ENCODE results near the gene CFAP299. TPM values are rescaled to one million over a fixed set of nuclear protein-coding genes. Genes with fewer than 3 reads are reported as not detected.

The CFAP299 gene
- total RNA-seq, 2 experiments from 2014 or later: not detected

GRCh38 chr4:80876810-80877209 is 541.3 kb downstream of the CFAP299 start:
- Mint-ChIP-seq H3K27me3 (no peaks in the 10 kb centered on the region), H3K4me3 (no peak overlapping the region), H3K9me3 (ENCODE audit: low read depth) (no peaks in the 10 kb centered on the region), H3K4me1 (peaks cover 6% of the 10 kb centered on the region), H3K27ac (no peak overlapping the region), H3K36me3 (no peaks in the 10 kb centered on the region)
- CTCF ChIA-PET: no interaction called here
- DNase-seq: no peak
- no peak for ATAC-seq

- Mint-ChIP-seq H3K9me3 (ENCODE audit: low read depth) (no peaks in the 10 kb centered on the region), H3K4me1 (peaks cover 6% of the 10 kb centered on the region), H3K36me3 (no peaks in the 10 kb centered on the region), H3K4me3 (no peak overlapping the region), H3K27me3 (no peaks in the 10 kb centered on the region), H3K27ac (no peak overlapping the region)
- ATAC-seq (no peak), DNase-seq (no peak)
- CTCF ChIA-PET: no interaction called here
Observed at GRCh38 chr4:80878218-80878617, 542.7 kb downstream of the CFAP299 start.

- peaks cover 9% of the 10 kb centered on the region for H3K4me1 Mint-ChIP-seq
- no peak for DNase-seq
- no peak overlapping the region for H3K4me3 Mint-ChIP-seq
- H3K36me3 Mint-ChIP-seq: no peaks in the 10 kb centered on the region
- no peaks in the 10 kb centered on the region for H3K27me3 Mint-ChIP-seq
- no peak for ATAC-seq
- H3K27ac Mint-ChIP-seq: no peak overlapping the region
- CTCF ChIA-PET: no interaction called here
- no peaks in the 10 kb centered on the region for H3K9me3 Mint-ChIP-seq (ENCODE audit: low read depth)
Observed at GRCh38 chr4:80897537-80898303, 562.2 kb downstream of the CFAP299 start.

- H3K27ac Mint-ChIP-seq: no peak overlapping the region
Observed at GRCh38 chr4:80900908-80901307, 565.4 kb downstream of the CFAP299 start.

GRCh38 chr4:80903020-80903419 is 567.5 kb downstream of the CFAP299 start:
- H3K4me3 Mint-ChIP-seq: no peak overlapping the region
- H3K27me3 Mint-ChIP-seq: no peaks in the 10 kb centered on the region
- H3K9me3 Mint-ChIP-seq (ENCODE audit: low read depth): peaks cover 9% of the 10 kb centered on the region
- H3K27ac Mint-ChIP-seq: no peak overlapping the region
- CTCF ChIA-PET: no interaction called here
- ATAC-seq: no peak
- H3K4me1 Mint-ChIP-seq: no peaks in the 10 kb centered on the region
- no peak for DNase-seq
- peaks cover 8% of the 10 kb centered on the region for H3K36me3 Mint-ChIP-seq

More at GRCh38 chr4:80900908-80901307, 565.4 kb downstream of the CFAP299 start:
- DNase-seq (no peak), ATAC-seq (no peak)
- Mint-ChIP-seq H3K36me3 (peaks cover 2% of the 10 kb centered on the region), H3K4me1 (peaks cover 9% of the 10 kb centered on the region), H3K4me3 (no peak overlapping the region), H3K9me3 (ENCODE audit: low read depth) (no peaks in the 10 kb centered on the region), H3K27me3 (no peaks in the 10 kb centered on the region)
- CTCF ChIA-PET: no interaction called here

- Mint-ChIP-seq H3K36me3 (peaks cover 11% of the 10 kb centered on the region), H3K9me3 (ENCODE audit: low read depth) (peaks cover 14% of the 10 kb centered on the region), H3K4me1 (peaks cover 17% of the 10 kb centered on the region), H3K4me3 (no peak overlapping the region), H3K27ac (no peak overlapping the region), H3K27me3 (peaks cover 3% of the 10 kb centered on the region)
- ATAC-seq (no peak), DNase-seq (no peak)
- CTCF ChIA-PET: no interaction called here
Observed at GRCh38 chr4:80909938-80910337, 574.4 kb downstream of the CFAP299 start.

- Mint-ChIP-seq H3K27me3 (peaks cover 3% of the 10 kb centered on the region), H3K4me1 (peaks cover 17% of the 10 kb centered on the region), H3K36me3 (peaks cover 10% of the 10 kb centered on the region), H3K4me3 (no peak overlapping the region), H3K9me3 (ENCODE audit: low read depth) (peaks cover 14% of the 10 kb centered on the region), H3K27ac (no peak overlapping the region)
- CTCF ChIA-PET: no interaction called here
- DNase-seq (no peak), ATAC-seq (peak; percentile 12)
Observed at GRCh38 chr4:80911458-80911857, 575.9 kb downstream of the CFAP299 start.

- Mint-ChIP-seq H3K4me3 (no peak overlapping the region), H3K9me3 (ENCODE audit: low read depth) (peaks cover 8% of the 10 kb centered on the region), H3K36me3 (peaks cover 4% of the 10 kb centered on the region), H3K27me3 (peaks cover 7% of the 10 kb centered on the region), H3K4me1 (peaks cover 17% of the 10 kb centered on the region), H3K27ac (no peak overlapping the region)
- ATAC-seq (no peak), DNase-seq (no peak)
- CTCF ChIA-PET: no interaction called here
Observed at GRCh38 chr4:80912350-80912749, 576.8 kb downstream of the CFAP299 start.

GRCh38 chr4:80913381-80913780 is 577.9 kb downstream of the CFAP299 start:
- Mint-ChIP-seq H3K36me3 (peaks cover 1% of the 10 kb centered on the region), H3K9me3 (ENCODE audit: low read depth) (peaks cover 5% of the 10 kb centered on the region), H3K27me3 (peaks cover 10% of the 10 kb centered on the region), H3K4me1 (peaks cover 17% of the 10 kb centered on the region), H3K4me3 (no peak overlapping the region), H3K27ac (no peak overlapping the region)
- DNase-seq: no peak
- CTCF ChIA-PET: no interaction called here
- no peak for ATAC-seq

GRCh38 chr4:80916770-80917169 is 581.2 kb downstream of the CFAP299 start:
- DNase-seq (no peak), ATAC-seq (no peak)
- Mint-ChIP-seq H3K4me1 (peaks cover 12% of the 10 kb centered on the region), H3K27me3 (peaks cover 7% of the 10 kb centered on the region), H3K36me3 (no peaks in the 10 kb centered on the region), H3K4me3 (no peak overlapping the region), H3K27ac (no peak overlapping the region), H3K9me3 (ENCODE audit: low read depth) (no peaks in the 10 kb centered on the region)
- CTCF ChIA-PET: no interaction called here

- H3K4me3 Mint-ChIP-seq: no peak overlapping the region
- peaks cover 7% of the 10 kb centered on the region for H3K27me3 Mint-ChIP-seq
- H3K4me1 Mint-ChIP-seq: peaks cover 7% of the 10 kb centered on the region
- no peaks in the 10 kb centered on the region for H3K9me3 Mint-ChIP-seq (ENCODE audit: low read depth)
- H3K36me3 Mint-ChIP-seq: no peaks in the 10 kb centered on the region
- CTCF ChIA-PET: no interaction called here
- no peak for ATAC-seq
- DNase-seq: no peak
- no peak overlapping the region for H3K27ac Mint-ChIP-seq
Observed at GRCh38 chr4:80918004-80918403, 582.5 kb downstream of the CFAP299 start.

- Mint-ChIP-seq H3K9me3 (ENCODE audit: low read depth) (no peaks in the 10 kb centered on the region), H3K27me3 (peaks cover 7% of the 10 kb centered on the region), H3K4me3 (no peak overlapping the region), H3K4me1 (no peaks in the 10 kb centered on the region), H3K27ac (no peak overlapping the region), H3K36me3 (no peaks in the 10 kb centered on the region)
- CTCF ChIA-PET: no interaction called here
- DNase-seq (no peak), ATAC-seq (no peak)
Observed at GRCh38 chr4:80921441-80921840, 585.9 kb downstream of the CFAP299 start.

GRCh38 chr4:80922941-80923340 is 587.4 kb downstream of the CFAP299 start:
- no peak overlapping the region for H3K4me3 Mint-ChIP-seq
- CTCF ChIA-PET: no interaction called here
- H3K27ac Mint-ChIP-seq: no peak overlapping the region
- peaks cover 1% of the 10 kb centered on the region for H3K27me3 Mint-ChIP-seq
- DNase-seq (no peak), ATAC-seq (no peak)
- H3K4me1 Mint-ChIP-seq: no peaks in the 10 kb centered on the region
- no peaks in the 10 kb centered on the region for H3K9me3 Mint-ChIP-seq (ENCODE audit: low read depth)
- no peaks in the 10 kb centered on the region for H3K36me3 Mint-ChIP-seq

GRCh38 chr4:80925293-80925692 is 589.8 kb downstream of the CFAP299 start:
- H3K36me3 Mint-ChIP-seq: no peaks in the 10 kb centered on the region
- no peak for ATAC-seq
- CTCF ChIA-PET: no interaction called here
- H3K27me3 Mint-ChIP-seq: no peaks in the 10 kb centered on the region
- no peak for DNase-seq
- no peaks in the 10 kb centered on the region for H3K9me3 Mint-ChIP-seq (ENCODE audit: low read depth)
- H3K27ac Mint-ChIP-seq: no peak overlapping the region
- H3K4me3 Mint-ChIP-seq: no peak overlapping the region
- H3K4me1 Mint-ChIP-seq: no peaks in the 10 kb centered on the region

GRCh38 chr4:80926446-80926845 is 590.9 kb downstream of the CFAP299 start:
- CTCF ChIA-PET: no interaction called here
- ATAC-seq: no peak
- Mint-ChIP-seq H3K27me3 (no peaks in the 10 kb centered on the region), H3K4me1 (no peaks in the 10 kb centered on the region), H3K36me3 (no peaks in the 10 kb centered on the region), H3K9me3 (ENCODE audit: low read depth) (no peaks in the 10 kb centered on the region), H3K27ac (no peak overlapping the region), H3K4me3 (no peak overlapping the region)
- no peak for DNase-seq
